Ishikawa (cell line): ENCODE measurements around the gene IMMP2L.

Source experiments
- CEBPB ChIP-seq: IDR thresholded peaks from 2 replicates; pipeline ENCODE4 v1.6.1; 2012
- CREB1 ChIP-seq: IDR thresholded peaks from 2 replicates; pipeline ENCODE4 v1.6.1; 2012; ENCODE audit warnings: low read depth
- EP300 ChIP-seq: IDR thresholded peaks from 2 replicates; pipeline ENCODE4 v1.6.1; 2012; ENCODE audit warnings: borderline replicate concordance
- FOXM1 ChIP-seq: IDR thresholded peaks from 2 replicates; pipeline ENCODE4 v1.6.1; 2012; ENCODE audit warnings: low read depth, borderline replicate concordance
- MAX ChIP-seq: IDR thresholded peaks from 2 replicates; pipeline ENCODE4 v1.6.1; 2012
- NFIC ChIP-seq: IDR thresholded peaks from 2 replicates; pipeline ENCODE4 v1.6.1; 2012
- RAD21 ChIP-seq: IDR thresholded peaks from 2 replicates; pipeline ENCODE4 v1.6.1; 2012; ENCODE audit warnings: low read depth
- REST ChIP-seq: IDR thresholded peaks from 2 replicates; pipeline ENCODE4 v1.6.1; 2012; ENCODE audit warnings: low read depth, mild to moderate bottlenecking
- TAF1 ChIP-seq: IDR thresholded peaks from 2 replicates; pipeline ENCODE4 v1.6.1; 2012; ENCODE audit warnings: low read depth, mild to moderate bottlenecking
- TEAD4 ChIP-seq: IDR thresholded peaks from 2 replicates; pipeline ENCODE4 v1.6.1; 2012
- USF1 ChIP-seq: IDR thresholded peaks from 2 replicates; pipeline ENCODE4 v1.6.1; 2012
- YY1 ChIP-seq: IDR thresholded peaks from 2 replicates; pipeline ENCODE4 v1.6.1; 2012; ENCODE audit warnings: low read depth
- ZBTB7A ChIP-seq: IDR thresholded peaks from 2 replicates; pipeline ENCODE4 v1.6.1; 2012; ENCODE audit warnings: low read depth

GRCh38 chr7:110929480-110930249 lies 632.6 kb downstream of the IMMP2L start:
- TF ChIP-seq REST, result no peak
- TF ChIP-seq TAF1, result no peak
- no peak for TF ChIP-seq EP300
- no peak for TF ChIP-seq RAD21
- TF ChIP-seq CEBPB, result no peak
- no peak for TF ChIP-seq USF1
- TF ChIP-seq YY1, result no peak
- no peak for TF ChIP-seq MAX
- no peak for TF ChIP-seq CREB1
- TF ChIP-seq TEAD4, result no peak
- TF ChIP-seq ZBTB7A, result no peak
- no peak for TF ChIP-seq FOXM1
- no peak for TF ChIP-seq NFIC
